GM13976 (cell line): ENCODE measurements around the gene CYB5R4.

ENCODE experiments used
- DNase-seq: peaks from one replicate; pipeline ENCODE4 v3.0.0; 2012; ENCODE audit warnings: low spot score
- in situ Hi-C: fragments of 300-500 bp; cut with MboI; formaldehyde crosslinking; loops from one replicate; pipeline ENCODE4 v1.12.0; 2022; ENCODE audit warnings: low sequenced_read_pairs, mixed read lengths, inconsistent platforms; ENCODE audit not compliant: unreplicated experiment
- TF ChIP-seq, protein P1 (sequence below): IDR thresholded peaks from 2 replicates; pipeline ENCODE4 v1.5.1; 2012; ENCODE audit warnings: borderline replicate concordance, mild to moderate bottlenecking; ENCODE audit not compliant: insufficient read depth; ENCODE audit errors: extremely low read depth, missing control alignments, control extremely low read depth

The CYB5R4 gene

DNA sequence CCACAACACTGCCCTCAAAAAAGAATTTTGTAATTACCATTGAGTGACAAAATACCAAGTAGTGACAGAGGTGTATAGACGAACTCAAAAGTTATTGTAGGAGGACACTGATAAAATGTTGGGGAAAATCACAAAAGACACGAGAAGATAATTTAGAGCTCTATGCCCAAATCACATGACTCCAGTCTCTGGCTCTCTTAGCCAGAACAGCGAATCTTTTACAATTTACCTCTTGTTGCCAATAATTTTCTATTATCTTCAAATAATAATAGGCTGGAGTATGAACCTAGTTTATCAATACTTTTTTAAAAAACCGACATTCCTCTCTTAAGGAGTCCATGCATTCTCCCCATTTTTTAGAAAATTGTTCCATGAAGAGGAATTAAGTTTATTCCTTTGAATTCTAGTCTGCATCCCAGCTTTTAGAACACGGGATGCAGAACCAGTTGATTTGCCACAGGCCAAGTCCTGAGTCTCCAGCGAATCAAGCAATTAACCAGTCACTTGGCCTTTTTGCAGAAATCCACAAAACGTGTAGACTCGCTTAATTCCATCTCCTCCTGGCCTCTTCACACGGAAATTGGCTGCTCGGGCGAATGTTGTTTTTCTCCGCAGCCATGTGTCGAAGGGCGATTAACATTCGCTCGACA, 6.8 kb upstream of the CYB5R4 start:
- in situ Hi-C loops, result no loop called here
- TF ChIP-seq, protein P1, sequence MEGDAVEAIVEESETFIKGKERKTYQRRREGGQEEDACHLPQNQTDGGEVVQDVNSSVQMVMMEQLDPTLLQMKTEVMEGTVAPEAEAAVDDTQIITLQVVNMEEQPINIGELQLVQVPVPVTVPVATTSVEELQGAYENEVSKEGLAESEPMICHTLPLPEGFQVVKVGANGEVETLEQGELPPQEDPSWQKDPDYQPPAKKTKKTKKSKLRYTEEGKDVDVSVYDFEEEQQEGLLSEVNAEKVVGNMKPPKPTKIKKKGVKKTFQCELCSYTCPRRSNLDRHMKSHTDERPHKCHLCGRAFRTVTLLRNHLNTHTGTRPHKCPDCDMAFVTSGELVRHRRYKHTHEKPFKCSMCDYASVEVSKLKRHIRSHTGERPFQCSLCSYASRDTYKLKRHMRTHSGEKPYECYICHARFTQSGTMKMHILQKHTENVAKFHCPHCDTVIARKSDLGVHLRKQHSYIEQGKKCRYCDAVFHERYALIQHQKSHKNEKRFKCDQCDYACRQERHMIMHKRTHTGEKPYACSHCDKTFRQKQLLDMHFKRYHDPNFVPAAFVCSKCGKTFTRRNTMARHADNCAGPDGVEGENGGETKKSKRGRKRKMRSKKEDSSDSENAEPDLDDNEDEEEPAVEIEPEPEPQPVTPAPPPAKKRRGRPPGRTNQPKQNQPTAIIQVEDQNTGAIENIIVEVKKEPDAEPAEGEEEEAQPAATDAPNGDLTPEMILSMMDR, result no peak
- no peak for DNase-seq

DNA sequence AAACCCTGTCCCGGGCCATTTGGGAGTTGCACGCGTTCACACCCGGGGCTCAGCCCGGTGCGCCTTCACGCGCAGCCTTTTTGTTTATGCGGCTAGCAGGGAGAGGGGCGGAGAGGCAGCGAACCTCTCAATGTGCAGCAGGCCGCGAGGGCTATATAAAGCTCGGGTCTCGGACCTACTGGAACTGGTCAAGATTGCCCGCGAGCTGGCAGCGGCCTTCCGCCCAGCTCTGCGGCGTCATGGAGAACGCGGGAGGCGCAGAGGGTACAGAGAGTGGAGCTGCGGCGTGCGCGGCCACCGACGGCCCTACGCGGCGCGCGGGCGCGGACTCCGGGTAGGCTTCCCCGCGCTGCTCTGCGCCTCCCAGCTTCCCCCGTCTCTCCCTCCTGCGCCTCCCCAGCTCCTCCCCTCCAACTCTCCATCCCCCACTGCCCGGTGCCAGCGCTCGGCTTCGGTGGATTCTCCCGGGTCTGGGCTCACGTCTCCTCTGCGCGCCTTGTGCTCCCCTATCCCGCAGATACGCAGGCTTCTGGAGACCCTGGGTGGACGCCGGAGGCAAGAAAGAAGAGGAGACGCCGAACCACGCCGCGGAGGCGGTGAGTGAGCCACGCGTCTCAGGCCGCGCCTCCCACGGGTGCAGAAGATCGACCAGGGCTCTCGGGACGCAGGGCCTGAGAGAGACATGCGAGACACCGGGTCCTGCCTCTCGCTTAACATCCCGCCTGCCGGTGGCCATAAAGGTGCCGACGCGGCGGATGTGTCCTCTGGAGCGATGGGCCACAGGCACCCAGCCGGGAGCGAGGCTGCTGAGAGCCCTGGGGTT, 6.1 kb upstream of the CYB5R4 start, which contains the start of gene RIPPLY2:
Gene RIPPLY2, plus strand, starts transcription at position 183 of the 823 bp plus-strand sequence. Its CDS starts 57 bp downstream, at position 240.
- TF ChIP-seq, protein P1, result no peak
- peak; percentile 32 for DNase-seq
- in situ Hi-C loops, result no loop called here

DNA sequence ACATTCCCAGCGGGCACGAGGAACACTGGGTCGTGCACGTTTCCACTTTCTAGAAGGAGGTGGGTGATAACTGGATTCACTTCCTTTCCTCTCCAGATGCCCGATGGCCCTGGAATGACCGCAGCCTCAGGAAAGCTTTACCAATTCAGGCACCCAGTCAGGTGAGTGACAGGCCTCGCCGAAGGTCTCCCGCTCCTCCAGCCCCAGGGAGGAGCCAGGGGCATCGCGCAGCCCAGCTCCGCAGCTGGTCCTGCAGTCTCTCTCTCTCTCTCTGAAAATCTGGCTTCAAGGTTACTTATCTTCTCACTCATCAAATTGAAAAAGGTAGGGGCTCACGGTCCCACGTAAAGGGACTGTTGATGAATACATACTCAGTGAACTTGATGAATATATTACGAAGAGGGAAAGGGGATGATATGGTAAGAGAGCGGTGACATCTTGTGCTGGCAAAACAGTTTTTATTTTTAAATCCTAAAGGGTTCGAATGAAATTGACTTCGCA, 5.4 kb upstream of the CYB5R4 start:
- TF ChIP-seq, protein P1, result no peak
- DNase-seq, result no peak
- in situ Hi-C loops, result no loop called here

DNA sequence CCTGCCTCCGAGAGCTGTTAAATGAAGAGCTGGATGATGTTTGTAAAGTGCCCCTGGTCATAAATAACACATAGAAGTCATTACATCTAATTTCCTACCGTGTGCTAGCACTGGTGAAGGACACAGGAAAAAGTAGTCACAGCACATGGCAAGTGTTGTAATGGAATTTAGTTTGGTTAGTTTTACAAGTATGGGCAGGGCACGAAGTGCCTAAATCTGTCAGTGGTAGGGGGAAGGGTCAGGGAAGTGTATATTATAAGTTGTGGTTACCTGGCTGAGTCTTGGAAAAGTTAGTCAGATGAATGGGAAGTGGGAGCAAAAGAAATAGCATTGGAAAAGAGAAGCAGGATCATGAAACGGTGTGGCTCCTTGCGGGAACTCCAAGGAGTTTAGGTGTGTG, 4.7 kb upstream of the CYB5R4 start:
- in situ Hi-C loops, result no loop called here
- TF ChIP-seq, protein P1, result no peak
- no peak for DNase-seq

DNA sequence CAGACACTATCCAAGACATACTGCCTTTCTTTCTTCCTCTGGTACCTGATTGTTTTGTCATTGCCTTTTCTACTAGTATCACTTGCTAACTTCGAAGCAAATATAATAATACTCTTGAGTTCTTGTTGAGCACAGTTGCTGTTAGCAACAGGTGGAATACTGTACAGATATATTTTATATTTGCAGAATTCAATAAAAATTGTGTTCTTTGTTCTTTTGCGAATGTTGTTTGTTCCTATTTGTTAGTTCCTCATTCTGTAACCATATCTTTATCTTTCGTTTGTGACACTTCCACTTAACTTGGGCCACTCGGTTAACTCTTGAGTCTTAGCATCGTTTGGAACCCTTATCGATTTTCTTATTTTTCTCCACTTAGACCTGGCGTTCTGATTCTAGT, 868 bp downstream of the CYB5R4 start:
- TF ChIP-seq, protein P1, result no peak
- DNase-seq, result no peak
- in situ Hi-C loops, result no loop called here

DNA sequence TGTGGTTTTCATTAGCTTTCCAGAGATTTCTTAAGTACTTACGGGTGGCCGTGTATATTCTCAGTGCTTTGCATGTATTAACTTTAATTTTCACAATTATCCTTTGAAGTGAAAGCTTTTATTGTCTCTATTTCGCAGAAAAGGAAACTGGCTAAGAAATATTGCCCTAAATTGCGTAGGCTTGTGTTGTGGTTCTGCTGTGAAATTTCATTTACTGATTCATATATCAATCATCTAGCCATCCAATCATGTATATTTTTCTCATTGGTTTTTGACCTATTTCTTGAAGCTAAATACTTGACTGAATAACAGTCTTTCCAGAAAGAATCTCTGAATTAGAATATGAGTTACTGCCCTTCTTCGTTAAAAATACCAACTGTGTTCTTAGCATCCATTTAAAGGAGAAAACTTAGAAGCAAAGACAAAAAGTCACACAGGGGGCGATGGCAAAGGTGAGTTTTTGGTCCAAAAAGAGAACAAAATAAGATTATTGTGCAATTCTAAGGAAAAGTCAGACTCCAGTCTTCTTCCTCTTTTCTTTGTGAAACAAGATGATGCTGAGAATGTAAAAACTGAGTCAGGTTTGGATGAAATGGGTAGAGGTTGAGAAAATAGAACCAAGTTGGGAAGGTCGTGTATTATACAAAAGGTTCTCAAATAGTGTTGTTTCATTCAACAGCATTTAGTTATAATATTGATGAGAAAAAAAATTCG, 1.4 kb downstream of the CYB5R4 start:
- TF ChIP-seq, protein P1, result no peak
- DNase-seq, result no peak
- in situ Hi-C loops, result no loop called here
